Panc1 (cell line): ENCODE results near the gene CACNG1. TPM values are rescaled to one million over a fixed set of nuclear protein-coding genes. Genes with fewer than 3 reads are reported as not detected.
"Not testable (repeated sequence)": the region's sequence is repeated elsewhere in the genome, so short reads cannot be mapped to it uniquely, and the experiment has no call there.

Source experiments
- ATAC-seq: fragments of 200-7000 bp; cut with Tn5 transposase; 2 replicates; pipeline ENCODE4 v1.9.1; 2020; ENCODE audit warnings: mild to moderate bottlenecking, moderate library complexity
- BruUV-seq: library from RNA; stranded (reverse); fragments of 400-500 nt; replicated peaks from 2 replicates; lab custom pipeline; 2021; lab: Mats Ljungman, UMichigan
- CTCF ChIA-PET: fragments of 300-600 bp; sonication (Branson Sonifier 250); formaldehyde crosslinking; loops from one replicate; lab custom pipeline; 2022; ENCODE audit warnings: antibody characterized with exemption; lab: Charles Lee
- POLR2A ChIA-PET: fragments of 300-600 bp; sonication (Branson Sonifier 250); formaldehyde crosslinking; loops from one replicate; lab custom pipeline; 2022; ENCODE audit warnings: antibody characterized with exemption; lab: Charles Lee
- DNase-seq: peaks from one replicate; pipeline ENCODE4 v3.0.0-alpha.2; 2010; ENCODE audit warnings: low read depth, low spot score
- H3K27ac ChIP-seq: 2 replicates; pipeline ENCODE4 v1.5.1; 2011; ENCODE audit warnings: mild to moderate bottlenecking, low read length, inconsistent platforms
- H3K27me3 ChIP-seq: fragments of 200-500 bp; sonication (Bioruptor generic); 2 replicates; pipeline ENCODE4 v1.6.0; 2014; ENCODE audit warnings: low read length, inconsistent platforms; ENCODE audit not compliant: control insufficient read depth, insufficient read depth
- H3K36me3 ChIP-seq: fragments of 200-500 bp; sonication (Bioruptor generic); 2 replicates; pipeline ENCODE4 v1.5.1; 2014; ENCODE audit warnings: inconsistent platforms, mild to moderate bottlenecking, low read length, moderate library complexity; ENCODE audit not compliant: control insufficient read depth, insufficient read depth
- H3K4me1 ChIP-seq: 2 replicates; pipeline ENCODE4 v1.5.1; 2011; ENCODE audit warnings: inconsistent platforms, mild to moderate bottlenecking, low read length, moderate library complexity; ENCODE audit not compliant: control insufficient read depth, insufficient read depth
- H3K4me3 ChIP-seq, 2 experiments: 2 replicates each; pipeline ENCODE4 v1.5.1; 2011 to 2012; ENCODE audit warnings: low read depth in 2 of 2, low read length in 2 of 2, mild to moderate bottlenecking in 2 of 2, inconsistent platforms in 1 of 2, moderate library complexity in 1 of 2
- H3K9me3 ChIP-seq: fragments of 200-500 bp; sonication (Bioruptor generic); 2 replicates; pipeline ENCODE4 v1.5.1; 2014; ENCODE audit warnings: low read depth, mild to moderate bottlenecking, inconsistent platforms, low read length, moderate library complexity; ENCODE audit not compliant: control insufficient read depth, insufficient read depth
- CTCF ChIP-seq: fragments of 450-650 bp; IDR thresholded peaks from 2 replicates; pipeline ENCODE4 v1.5.1; 2017; ENCODE audit warnings: mild to moderate bottlenecking
- POLR2AphosphoS5 ChIP-seq: IDR thresholded peaks from 2 replicates; pipeline ENCODE4 v1.6.1; 2012; ENCODE audit warnings: mild to moderate bottlenecking, low read depth, low read length, moderate library complexity
- REST ChIP-seq, 2 experiments: IDR thresholded peaks; 2 replicates each; pipeline ENCODE4 v1.6.1; 2011 to 2012; ENCODE audit warnings: low read depth in 2 of 2, control low read depth in 1 of 2, low read length in 1 of 2, mild to moderate bottlenecking in 1 of 2, moderate library complexity in 1 of 2; ENCODE audit not compliant: insufficient read depth in 1 of 2
- SIN3A ChIP-seq: IDR thresholded peaks from 2 replicates; pipeline ENCODE4 v1.6.1; 2012; ENCODE audit warnings: low read depth, mild to moderate bottlenecking, low read length, moderate library complexity, borderline replicate concordance; ENCODE audit not compliant: insufficient read depth
- TCF7L2 ChIP-seq: IDR thresholded peaks from 2 replicates; pipeline ENCODE4 v1.6.1; 2011; ENCODE audit warnings: mild to moderate bottlenecking, low read depth, low read length, inconsistent platforms
- in situ Hi-C: cut with HindIII; loops from 2 replicates; pipeline ENCODE4 v1.10.0; 2016; ENCODE audit warnings: low sequenced_read_pairs, low pct_unique_long_range_greater_than_20kb
- intact Hi-C: fragments of 100-400 bp; cut with micrococcal nuclease; formaldehyde crosslinking; loops from one replicate; pipeline ENCODE4 v1.10.0; 2022; ENCODE audit not compliant: unreplicated experiment
- total RNA-seq: library from RNA; stranded (reverse); gene quantifications from one replicate; pipeline ENCODE4 v1.2.1, GENCODE V29; 2021; ENCODE audit not compliant: unreplicated experiment

Gene CACNG1
- total RNA-seq, 1 experiment from 2014 or later, result 0.13 TPM

- BruUV-seq, result no TSS peak
- no peak overlapping the region for H3K4me3 ChIP-seq
- ChIA-PET CTCF (interaction anchor here (0.6 kb wide), 1 partner anchor 42 kb away, joined by 7 read pairs; no protein-coding TSS in a partner anchor), POLR2A (no interaction called here)
- no peak for TF ChIP-seq SIN3A
- no peaks in the 10 kb centered on the region for H3K27me3 ChIP-seq
- no peaks in the 10 kb centered on the region for H3K4me1 ChIP-seq
- in situ Hi-C loops, result no loop called here
- ATAC-seq (no peak), DNase-seq (no peak)
- intact Hi-C loops, result no loop called here
- no peaks in the 10 kb centered on the region for H3K36me3 ChIP-seq
- no peaks in the 10 kb centered on the region for H3K9me3 ChIP-seq
- H3K27ac ChIP-seq, result no peak overlapping the region
Observed at GRCh38 chr17:67090341-67090740, 46.0 kb downstream of the CACNG1 start.

GRCh38 chr17:67092291-67092690, 47.9 kb downstream of the CACNG1 start:
- no peaks in the 10 kb centered on the region for H3K9me3 ChIP-seq
- no peak for TF ChIP-seq SIN3A
- no peak for TF ChIP-seq TCF7L2
- no peak for TF ChIP-seq POLR2AphosphoS5
- TF ChIP-seq REST (IDR thresholded peaks at IDR 0.05; ENCODE audit: insufficient read depth in 1 of 2, low read depth in 2 of 2, low read length in 1 of 2), result no peak
- TF ChIP-seq CTCF, result no peak
- POLR2A ChIA-PET, result interaction anchor here (0.6 kb wide), 1 partner anchor 196 kb away, joined by 3 read pairs; no protein-coding TSS in a partner anchor
- no peak overlapping the region for H3K4me3 ChIP-seq
- ATAC-seq (no peak), DNase-seq (no peak)
- no peaks in the 10 kb centered on the region for H3K36me3 ChIP-seq
- CTCF ChIA-PET, result no interaction called here
- in situ Hi-C loops, result no loop called here
- no peaks in the 10 kb centered on the region for H3K4me1 ChIP-seq
- intact Hi-C loops, result no loop called here
- no peaks in the 10 kb centered on the region for H3K27me3 ChIP-seq
- BruUV-seq, result no TSS peak
- no peak overlapping the region for H3K27ac ChIP-seq

- H3K4me3 ChIP-seq, H3K9me3 ChIP-seq, DNase-seq, H3K4me1 ChIP-seq, H3K36me3 ChIP-seq, CTCF ChIA-PET, BruUV-seq, H3K27me3 ChIP-seq, ATAC-seq, H3K27ac ChIP-seq, intact Hi-C loops, in situ Hi-C loops: not testable (repeated sequence)
- POLR2A ChIA-PET, result interaction anchor here (0.6 kb wide), 1 partner anchor 195 kb away, joined by 3 read pairs; no protein-coding TSS in a partner anchor
Observed at GRCh38 chr17:67092710-67093109, 48.4 kb downstream of the CACNG1 start.
